ENCODE measurements around the gene SMAD7.

Gene SMAD7

GRCh38 chr18:48910972-48911545, 39.7 kb downstream of the SMAD7 start:
- Histone ChIP-seq H3K4me1 (ENCODE audit: control insufficient read depth in 1 of 2, insufficient read depth in 1 of 2, low read depth in 1 of 2, low read length in 1 of 2) (peaks cover 0 to 2% of the 10 kb centered on the region in 2 experiments), H3K27me3 (no peaks in the 10 kb centered on the region), H3K4me3 (ENCODE audit: low read depth in 1 of 2, low read length in 1 of 2) (no peak overlapping the region), H3K27ac (no peak overlapping the region), H3K9me3 (no peaks in the 10 kb centered on the region), H3K36me3 (no peaks in the 10 kb centered on the region)
- no peak for TF ChIP-seq CTCF (IDR thresholded peaks at IDR 0.05)

- Histone ChIP-seq H3K9me3 (no peaks in the 10 kb centered on the region), H3K4me3 (ENCODE audit: low read depth in 1 of 2, low read length in 1 of 2) (no peak overlapping the region), H3K4me1 (ENCODE audit: control insufficient read depth in 1 of 2, insufficient read depth in 1 of 2, low read depth in 1 of 2, low read length in 1 of 2) (no peaks in the 10 kb centered on the region), H3K27ac (no peak overlapping the region), H3K27me3 (no peaks in the 10 kb centered on the region), H3K36me3 (no peaks in the 10 kb centered on the region)
- no peak for TF ChIP-seq CTCF (IDR thresholded peaks at IDR 0.05)
These were observed 41.0 kb downstream of the SMAD7 start for GRCh38 chr18:48909721-48910120.

- Histone ChIP-seq H3K27me3 (no peaks in the 10 kb centered on the region), H3K4me3 (ENCODE audit: low read depth in 1 of 2, low read length in 1 of 2) (no peak overlapping the region), H3K4me1 (ENCODE audit: control insufficient read depth in 1 of 2, insufficient read depth in 1 of 2, low read depth in 1 of 2, low read length in 1 of 2) (no peaks in the 10 kb centered on the region), H3K9me3 (no peaks in the 10 kb centered on the region), H3K27ac (no peak overlapping the region), H3K36me3 (no peaks in the 10 kb centered on the region)
- TF ChIP-seq CTCF (IDR thresholded peaks at IDR 0.05), result no peak
These were observed 41.8 kb downstream of the SMAD7 start for GRCh38 chr18:48908916-48909315.

GRCh38 chr18:48905513-48905912, 45.3 kb downstream of the SMAD7 start:
- Histone ChIP-seq H3K36me3 (no peaks in the 10 kb centered on the region), H3K4me3 (ENCODE audit: low read depth in 1 of 2, low read length in 1 of 2) (no peak overlapping the region), H3K4me1 (ENCODE audit: control insufficient read depth in 1 of 2, insufficient read depth in 1 of 2, low read depth in 1 of 2, low read length in 1 of 2) (peaks cover 9 to 10% of the 10 kb centered on the region in 2 experiments), H3K9me3 (no peaks in the 10 kb centered on the region), H3K27ac (no peak overlapping the region), H3K27me3 (no peaks in the 10 kb centered on the region)
- no peak for TF ChIP-seq CTCF (IDR thresholded peaks at IDR 0.05)

- no peak overlapping the region for H3K27ac ChIP-seq
- no peak for TF ChIP-seq CTCF (IDR thresholded peaks at IDR 0.05)
- H3K9me3 ChIP-seq, result no peaks in the 10 kb centered on the region
- no peak overlapping the region for H3K4me3 ChIP-seq (ENCODE audit: low read depth in 1 of 2, low read length in 1 of 2)
- H3K4me1 ChIP-seq (ENCODE audit: control insufficient read depth in 1 of 2, insufficient read depth in 1 of 2, low read depth in 1 of 2, low read length in 1 of 2), result peaks cover 9 to 10% of the 10 kb centered on the region in 2 experiments
- no peaks in the 10 kb centered on the region for H3K36me3 ChIP-seq
- H3K27me3 ChIP-seq, result no peaks in the 10 kb centered on the region
These were observed 45.8 kb downstream of the SMAD7 start for GRCh38 chr18:48904847-48905394.

Measured in neutrophil (primary cell).